HG02840 (cell line): ENCODE measurements around the gene KLK12.

ENCODE experiments used
- ATAC-seq: cut with Tn5 transposase; IDR thresholded peaks from one replicate; pipeline ENCODE4 v1.9.1; 2021; ENCODE audit warnings: mild to moderate bottlenecking, moderate library complexity, moderate number of reproducible peaks; ENCODE audit not compliant: unreplicated experiment, low FRiP score

KLK12 gene, protein sequence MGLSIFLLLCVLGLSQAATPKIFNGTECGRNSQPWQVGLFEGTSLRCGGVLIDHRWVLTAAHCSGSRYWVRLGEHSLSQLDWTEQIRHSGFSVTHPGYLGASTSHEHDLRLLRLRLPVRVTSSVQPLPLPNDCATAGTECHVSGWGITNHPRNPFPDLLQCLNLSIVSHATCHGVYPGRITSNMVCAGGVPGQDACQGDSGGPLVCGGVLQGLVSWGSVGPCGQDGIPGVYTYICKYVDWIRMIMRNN

DNA sequence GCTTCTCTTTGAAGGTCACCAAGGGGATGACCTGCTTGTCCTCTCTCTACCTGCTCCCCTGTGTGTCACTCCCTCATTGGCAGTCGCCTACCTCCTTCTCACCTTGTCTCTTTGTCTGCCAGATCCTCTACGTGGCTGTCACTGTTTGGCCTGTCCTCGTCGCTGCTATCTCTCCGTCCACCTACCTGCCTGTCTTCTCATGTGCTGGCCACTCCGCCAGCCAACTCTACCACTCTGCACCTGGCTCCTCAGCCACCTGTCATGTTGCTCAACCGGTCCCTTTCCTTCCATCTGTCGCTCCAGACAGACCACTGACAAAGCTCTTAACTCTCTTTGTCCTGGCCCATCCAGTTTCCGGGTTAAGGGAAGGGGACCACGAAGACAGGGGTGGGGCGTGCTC, at the start of gene KLK12:
KLK12 (minus strand) TSS at position 299 of the 400 bp plus-strand sequence. CDS start 381 bp downstream, outside the sequence.
- no peak for ATAC-seq

DNA sequence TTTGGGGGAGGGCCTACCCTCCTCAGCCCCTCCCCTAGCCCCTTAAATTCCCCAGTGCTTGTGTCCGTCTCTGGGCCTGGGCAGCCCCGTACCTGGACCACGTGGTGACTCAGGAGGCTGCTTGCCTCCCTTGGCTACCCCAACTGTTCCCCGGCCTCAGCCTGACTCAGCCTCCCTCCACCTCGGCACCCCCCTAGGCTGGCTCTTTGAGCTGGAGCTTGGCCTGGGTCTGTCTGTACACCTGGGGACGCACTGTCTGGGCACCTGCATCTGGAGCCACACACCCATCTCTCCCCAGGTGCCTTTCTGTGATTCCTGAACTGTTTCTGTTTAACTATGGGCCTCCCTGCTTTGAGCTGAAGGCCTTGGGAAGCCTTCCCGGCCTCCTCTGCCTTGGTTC, 49.7 kb upstream of the KLK12 start:
- no peak for ATAC-seq

DNA sequence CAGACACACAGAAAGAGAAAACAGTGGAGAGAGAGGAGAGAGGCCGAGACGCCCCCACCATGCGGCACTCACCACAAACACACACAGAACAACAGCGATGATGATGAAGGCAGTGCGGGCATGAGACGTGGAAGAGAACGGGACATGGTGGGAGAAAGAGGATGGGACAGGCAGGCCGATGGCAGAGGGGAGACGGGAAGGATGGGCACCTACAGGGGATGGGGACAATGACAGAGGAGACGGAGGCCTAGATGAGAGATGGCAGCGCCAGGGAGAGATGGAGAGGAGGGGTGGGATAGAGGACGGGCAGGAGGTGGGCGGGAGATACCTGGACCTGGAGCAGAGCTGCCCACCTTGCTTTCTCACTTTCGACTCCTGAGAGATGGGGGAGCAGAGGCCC, 49.0 kb upstream of the KLK12 start:
- ATAC-seq = no peak

DNA sequence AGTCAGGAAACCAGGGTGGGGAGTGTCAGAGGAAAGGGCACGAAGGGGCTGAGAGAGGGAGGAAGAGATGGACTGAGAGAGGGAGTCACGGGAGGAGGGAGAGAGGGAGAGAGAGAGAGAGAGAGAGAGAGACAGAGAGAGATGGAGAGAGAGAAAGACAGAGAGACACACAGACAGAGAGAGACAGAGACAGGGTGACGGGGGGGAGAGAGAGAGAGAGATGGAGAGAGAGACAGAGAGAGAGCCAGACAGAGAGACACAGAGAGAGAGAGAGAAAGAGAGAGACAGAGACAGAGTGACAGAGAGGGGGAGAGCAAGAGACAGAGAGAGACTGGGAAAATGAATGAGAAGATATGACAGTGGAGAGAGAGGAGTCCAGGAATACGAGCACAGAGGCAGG, 48.4 kb upstream of the KLK12 start:
- no peak for ATAC-seq

DNA sequence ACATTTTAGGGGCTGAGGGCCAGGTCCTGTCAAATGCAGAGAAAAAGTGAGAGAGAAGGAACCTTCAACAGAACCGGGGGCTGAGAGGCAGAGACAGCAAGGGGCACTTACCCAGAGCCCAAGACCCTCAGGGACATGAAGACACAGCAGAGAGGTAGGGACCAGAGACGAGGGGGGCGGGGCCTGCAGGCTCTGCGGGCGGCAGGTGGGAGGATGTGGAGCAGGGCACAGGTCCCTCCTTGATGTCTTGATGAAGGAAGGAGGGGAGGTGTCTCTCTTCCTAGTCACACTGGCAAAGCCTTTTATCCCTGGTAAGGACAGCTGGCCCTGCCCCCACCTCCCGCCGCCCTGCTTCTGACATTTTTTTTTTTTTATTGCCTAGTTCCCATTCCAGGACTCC, 47.8 kb upstream of the KLK12 start, which contains the start of gene KLK14:
KLK14 (minus strand) TSS at position 277 of the 400 bp plus-strand sequence; CDS start at position 4, 273 bp downstream.
- no peak for ATAC-seq

DNA sequence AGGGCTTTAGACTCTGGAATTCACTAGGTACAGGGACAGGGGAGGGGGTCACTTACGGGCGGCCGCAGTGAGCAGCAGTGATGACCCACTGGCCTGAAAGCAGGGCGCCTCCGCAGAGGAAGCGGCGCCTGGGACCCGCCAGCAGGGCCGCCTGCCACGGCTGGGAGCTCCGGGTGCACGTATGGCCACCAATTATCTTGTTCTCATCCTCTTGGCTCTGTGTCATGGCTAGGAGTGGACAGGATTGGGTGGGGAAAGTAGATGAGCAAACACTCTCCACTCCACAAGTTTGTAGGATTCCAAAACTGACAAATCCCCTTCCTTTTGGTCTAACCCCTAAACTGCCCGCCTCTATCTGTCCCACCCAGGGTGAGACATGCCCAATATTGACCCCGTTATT, 46.7 kb upstream of the KLK12 start:
- ATAC-seq = no peak

DNA sequence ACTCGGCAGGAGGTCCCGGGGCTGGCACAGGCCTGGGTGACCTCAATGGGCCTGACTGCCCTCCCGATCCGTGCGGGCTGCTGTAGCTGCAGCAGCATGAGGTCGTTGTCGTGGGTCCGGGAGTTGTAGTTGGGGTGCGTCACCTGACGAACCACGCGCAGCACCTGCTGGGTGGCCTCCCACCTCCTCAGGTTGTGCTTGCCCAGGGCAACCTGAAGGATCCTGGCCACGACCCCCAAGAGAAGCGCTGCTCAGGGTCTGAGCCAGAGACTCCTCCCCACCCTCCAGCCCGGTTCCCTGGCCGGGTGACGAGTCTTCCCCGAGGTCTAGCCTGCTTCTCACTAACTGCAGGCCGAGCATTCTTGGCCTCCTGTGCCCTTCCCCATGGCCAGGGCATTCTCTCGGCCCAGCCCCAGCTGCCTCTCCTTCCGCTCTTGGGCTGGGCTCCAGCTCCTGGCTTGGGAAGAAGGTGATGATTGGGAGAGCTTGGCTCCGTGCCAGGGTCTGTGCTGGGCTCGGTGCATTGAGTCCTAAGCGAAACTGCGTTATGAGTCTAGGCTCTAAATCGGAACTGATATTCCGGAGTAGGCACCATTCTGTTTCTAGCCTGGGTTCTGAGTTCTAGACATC, 44.8 kb upstream of the KLK12 start:
- no peak for ATAC-seq

DNA sequence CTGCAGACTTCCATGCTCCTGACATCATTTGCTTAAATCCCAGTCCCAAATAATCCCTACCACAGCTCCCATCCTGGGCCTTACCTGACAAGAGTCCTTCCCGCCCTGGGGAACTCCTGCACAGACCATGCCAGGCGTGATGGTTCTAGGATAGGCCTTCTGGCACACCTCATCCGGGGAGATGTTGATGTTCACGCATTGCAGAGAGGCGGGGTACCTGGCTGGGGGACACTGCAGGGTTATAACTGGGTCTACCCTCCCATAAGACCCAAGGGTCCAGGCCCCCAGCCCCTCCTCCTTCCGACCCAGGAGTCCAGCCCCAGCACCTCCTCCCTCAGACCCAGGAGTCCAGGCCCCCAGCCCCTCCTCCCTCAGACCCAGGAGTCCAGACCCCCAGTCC, 43.9 kb upstream of the KLK12 start:
- ATAC-seq = no peak

DNA sequence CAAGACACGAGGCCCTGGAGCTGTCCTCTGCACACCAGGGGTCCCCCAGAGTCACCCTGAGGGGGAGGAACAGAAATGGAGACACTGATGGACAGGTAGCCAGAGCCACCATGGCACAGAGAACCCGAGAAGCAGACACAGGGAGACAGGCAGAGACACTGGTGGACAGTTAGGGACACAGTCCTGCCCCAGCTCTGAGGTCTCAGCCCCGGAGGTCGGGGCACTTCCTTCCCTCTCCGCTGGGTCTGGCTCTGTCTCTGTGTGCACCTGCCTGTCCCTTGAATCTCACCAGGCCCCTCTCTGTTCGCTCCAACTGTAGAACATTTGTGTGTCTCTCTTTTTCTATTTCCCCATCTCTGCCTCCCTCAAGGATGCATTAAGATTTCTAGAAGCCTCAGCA, 43.3 kb upstream of the KLK12 start:
- ATAC-seq = no peak

DNA sequence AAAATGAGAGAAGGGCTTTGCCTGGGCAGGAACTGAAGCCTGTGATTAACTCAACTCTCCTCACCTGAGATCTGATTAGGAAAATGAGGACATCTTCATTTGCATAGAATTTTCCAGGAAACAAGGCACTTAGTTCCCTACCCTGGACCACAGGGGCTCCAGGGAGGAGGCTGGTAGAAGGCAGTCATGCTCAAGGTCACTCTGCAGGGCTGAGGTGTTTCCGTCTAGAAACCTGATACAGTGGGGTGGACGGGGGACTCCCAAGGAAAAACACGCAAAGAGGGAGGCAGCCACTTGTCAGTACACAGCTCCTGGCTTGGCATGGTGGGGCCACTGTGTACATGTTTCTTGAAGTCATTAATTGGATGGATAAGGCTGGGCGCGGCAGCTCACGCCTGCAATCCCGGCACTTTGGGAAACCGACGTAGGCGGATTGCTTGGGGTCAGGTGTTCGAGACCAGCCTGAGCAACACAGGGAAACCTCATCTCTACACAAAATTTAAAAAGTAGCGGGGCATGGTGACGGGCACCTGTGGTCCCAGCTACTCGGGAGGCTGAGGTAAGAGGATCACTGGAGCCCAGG, 41.9 kb upstream of the KLK12 start:
- ATAC-seq = no peak

DNA sequence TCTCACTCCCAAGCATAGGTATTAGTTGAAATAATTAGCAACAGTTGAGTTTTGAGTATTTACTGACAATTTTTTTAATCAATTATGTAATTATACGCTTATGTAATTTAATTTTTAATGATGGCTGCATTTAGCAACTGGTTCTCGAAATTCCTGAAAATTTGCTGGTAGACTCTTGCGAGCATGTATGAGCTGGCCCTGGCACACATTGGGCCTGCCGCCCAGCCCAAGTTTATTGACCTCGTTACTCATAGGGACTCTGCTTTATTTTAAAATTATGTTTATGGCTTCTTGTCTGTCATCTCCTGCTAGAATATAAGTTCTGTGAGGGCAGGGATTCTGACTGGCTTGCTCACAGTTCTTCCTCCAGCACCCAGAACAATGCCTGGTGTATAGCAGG, 41.2 kb upstream of the KLK12 start:
- ATAC-seq = no peak

DNA sequence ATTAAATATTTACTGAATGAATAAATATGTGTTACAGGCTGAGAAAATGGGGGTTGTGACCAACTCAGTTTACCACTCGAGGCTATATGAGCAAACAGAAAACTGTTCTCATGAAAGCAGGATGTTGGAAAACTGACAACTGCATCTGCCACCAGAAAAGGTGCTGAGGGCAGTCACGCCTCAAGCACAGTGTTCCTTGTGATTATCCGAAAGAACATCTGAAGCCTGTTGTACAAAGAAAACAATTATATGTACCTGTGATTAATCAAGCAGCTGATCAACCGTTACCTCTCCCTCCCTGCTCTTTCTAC, 36.2 kb upstream of the KLK12 start:
- ATAC-seq = no peak

DNA sequence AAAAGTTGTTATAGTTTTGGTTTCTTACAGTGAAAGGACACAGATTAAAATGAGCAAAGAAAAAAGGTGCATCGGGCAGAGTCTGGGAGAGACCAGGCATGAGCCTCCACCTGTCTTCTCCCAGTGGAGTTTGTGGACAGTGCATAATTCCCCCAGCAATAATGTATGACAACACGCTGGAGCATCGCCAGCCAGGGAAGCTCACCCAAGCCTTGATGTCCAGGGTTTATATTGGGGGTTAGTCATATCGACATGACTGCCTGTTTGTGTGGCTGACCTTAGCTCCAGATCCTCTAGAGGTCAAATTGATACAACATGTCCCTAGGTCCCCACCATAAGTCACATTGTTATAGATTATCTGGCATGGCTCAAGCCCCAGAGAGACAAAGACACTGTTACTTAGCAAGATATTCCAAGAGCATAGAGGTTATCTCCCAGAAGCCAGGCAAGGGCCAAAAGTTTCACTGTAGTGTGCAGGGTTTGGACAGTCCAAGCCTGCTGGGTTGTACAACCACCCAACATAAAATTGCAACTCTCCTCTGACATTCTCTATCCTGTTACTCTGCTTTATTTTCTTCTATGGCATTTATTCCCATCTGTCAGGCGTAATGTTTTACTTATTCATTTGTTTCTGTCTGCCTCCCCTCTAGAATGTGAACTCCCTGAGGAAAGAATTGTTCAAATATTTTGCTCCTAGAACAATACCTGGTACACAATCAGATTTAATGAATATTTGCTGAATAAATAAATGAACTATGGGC, 35.7 kb upstream of the KLK12 start:
- no peak for ATAC-seq

DNA sequence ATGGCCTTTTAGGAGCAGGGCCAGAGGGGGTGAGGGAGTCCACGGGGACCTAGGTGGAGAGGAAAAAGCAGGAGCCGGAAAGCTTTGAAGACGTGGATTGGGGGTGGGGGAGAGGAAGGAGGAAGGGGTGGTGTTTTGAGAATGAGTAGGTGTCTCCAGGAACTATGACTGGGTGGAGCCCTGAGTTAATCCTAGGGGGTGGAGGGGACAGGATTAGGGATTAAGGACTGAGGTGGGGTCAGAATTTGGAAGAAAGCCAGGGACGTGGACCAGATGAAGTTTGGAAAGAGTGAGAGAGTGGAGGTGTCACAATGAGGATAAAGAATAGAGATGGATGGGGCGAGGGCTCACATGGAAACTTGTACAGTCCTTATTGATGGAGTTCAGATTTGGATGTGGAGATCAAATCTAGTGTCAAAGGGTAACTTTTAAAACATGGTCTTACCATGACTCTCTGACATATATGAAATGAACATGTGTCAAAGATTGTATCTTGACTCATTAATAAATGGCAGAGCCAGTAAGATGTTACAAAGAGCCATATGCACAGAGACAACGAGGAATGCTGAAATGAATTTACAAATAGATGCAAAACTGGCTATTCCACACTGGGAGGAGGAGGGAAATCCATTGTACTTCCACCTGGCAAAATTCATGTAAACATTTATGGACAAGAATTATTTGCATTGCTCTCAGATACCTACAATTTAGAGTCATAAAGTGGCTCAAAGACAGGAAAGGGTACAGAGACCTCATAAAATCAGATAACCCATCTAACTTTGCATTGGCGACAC, 31.8 kb upstream of the KLK12 start:
- no peak for ATAC-seq

DNA sequence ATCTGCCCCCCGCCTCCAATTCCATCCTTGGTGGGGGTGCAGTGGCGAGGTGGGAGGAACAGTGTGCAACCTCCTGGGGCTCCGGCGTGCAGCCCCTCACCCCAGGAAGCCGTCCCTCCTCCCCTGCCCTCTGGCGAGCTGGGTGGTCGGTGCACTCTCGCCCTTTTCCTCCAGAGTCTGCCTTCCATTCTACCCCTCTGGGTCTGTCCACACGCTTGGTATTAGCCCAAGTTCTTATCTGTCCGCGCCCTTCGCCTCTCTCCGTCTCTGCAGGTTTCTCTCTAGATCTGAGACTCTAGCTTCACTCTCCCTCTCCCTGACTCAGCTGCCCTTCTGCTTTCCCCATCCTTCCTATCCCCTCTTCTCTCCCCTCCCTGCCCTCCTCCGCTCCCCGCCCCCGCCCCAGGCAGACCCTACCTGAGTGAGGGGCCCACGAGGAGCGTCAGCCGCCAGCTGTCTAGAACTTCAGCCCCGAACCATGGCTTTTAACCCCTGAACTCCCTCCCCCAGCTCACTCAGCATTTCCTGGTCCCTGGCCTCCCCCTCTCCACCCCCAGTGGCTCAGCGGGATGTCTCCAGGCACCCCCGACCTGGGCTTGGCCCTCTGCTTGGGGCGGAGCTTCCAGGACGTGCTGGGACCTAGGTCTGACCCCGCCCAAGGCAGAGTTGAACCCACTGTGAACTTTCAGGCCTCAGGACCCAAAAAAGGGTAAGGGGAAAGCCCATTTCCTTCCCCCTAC, 30.6 kb upstream of the KLK12 start:
- ATAC-seq = no peak

DNA sequence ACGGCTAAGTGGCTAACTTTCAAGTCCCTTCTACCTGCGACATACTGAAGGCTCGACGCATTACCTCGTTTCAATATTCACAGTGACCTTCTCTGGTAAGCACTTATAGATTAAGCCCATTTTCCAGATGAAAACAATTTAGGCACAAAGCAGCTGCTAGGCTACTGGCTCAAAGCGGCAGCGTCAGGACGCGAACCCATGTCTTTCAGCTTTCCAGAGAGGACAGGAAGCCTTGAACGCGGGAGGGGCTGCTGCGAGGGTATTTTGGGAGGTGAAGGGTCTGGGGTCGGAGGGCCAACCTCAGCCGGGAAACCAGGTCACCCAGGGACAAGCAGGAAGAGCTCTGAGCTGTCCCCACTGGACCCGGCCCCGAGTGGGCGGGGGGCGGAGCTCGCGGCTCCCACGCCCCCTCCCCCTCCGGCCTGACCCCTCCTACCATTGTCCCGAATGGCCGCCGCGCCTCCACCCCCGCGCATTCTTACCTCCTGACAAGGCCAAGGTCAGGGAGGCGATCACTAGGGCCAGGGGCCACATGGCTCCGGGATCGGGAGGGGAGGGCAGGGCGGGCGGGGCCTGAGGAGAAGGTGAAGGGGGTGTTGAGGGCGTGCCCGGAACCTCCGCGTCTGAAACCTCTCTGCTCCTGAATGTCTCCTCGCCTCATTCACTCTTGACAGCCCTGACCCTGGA, 29.9 kb upstream of the KLK12 start, which contains the start of gene KLK13:
KLK13 (minus strand) TSS at position 559 of the 687 bp plus-strand sequence; CDS start at position 534, 25 bp downstream.
- ATAC-seq = no peak

DNA sequence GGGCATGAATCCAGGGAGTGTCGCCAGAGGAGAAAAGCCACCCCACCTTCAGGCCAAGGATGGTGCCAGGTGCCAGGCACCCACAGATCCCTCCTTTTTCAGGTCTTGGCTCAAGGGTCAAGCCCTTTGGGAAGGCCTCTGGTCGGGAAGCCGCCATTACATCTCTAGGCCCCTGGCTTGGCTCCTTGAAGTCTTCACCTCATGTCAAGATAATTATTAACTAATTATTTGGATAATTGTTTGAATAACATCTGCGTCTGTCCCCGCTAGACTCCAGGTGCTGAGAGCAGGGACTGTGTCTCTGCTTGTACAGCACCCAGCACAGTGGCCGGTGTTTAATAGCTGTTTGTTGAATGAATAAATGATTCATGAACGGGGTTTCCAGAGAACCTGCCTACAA, 28.9 kb upstream of the KLK12 start:
- no peak for ATAC-seq

DNA sequence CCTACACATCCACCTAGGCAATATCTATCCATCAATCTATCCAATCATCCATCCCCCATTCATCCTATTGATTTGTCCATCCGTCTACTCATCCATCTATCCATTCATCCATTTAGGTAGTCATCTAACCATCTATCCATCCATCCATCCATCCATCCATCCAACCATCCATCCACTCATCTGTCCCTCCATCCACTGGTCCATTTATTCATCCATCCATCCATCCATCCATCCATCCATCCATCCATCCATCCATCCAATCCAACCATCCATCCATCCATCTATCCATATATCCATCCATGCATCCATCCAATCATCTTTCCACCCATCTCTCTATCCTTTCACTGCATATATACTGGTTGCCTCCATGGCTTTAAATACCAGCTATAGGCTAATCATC, 26.2 kb upstream of the KLK12 start:
- no peak for ATAC-seq

DNA sequence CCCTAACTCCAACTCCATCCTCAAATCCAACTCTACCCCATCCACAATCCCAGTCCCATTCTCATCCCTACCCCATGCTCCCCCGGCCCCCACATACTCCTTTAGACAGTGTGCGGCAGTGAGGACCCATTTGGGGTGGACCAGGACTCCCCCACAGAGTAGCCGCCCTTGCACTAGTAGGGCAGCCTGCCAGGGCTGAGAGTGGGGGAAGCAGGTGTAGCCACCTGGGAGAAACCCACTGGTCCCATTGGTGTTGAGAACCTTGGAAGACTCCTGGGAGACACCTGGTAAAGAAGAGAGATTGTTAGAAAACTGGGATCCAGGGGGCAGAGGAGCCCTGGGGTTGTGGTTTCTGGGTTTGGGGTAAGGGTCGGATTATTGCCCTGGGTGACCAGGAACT, 25.5 kb upstream of the KLK12 start:
- ATAC-seq = no peak
